GM18870 (cell line): ENCODE data around the gene EYS.

Experiments used
- ATAC-seq: cut with Tn5 transposase; IDR thresholded peaks from one replicate; pipeline ENCODE4 v1.9.1; 2021; ENCODE audit warnings: moderate library complexity; ENCODE audit not compliant: unreplicated experiment

Gene EYS

GRCh38 chr6:64680446-64680845 is 1026.6 kb downstream of the EYS start:
- no peak for ATAC-seq

GRCh38 chr6:64679416-64679815 is 1027.6 kb downstream of the EYS start:
- no peak for ATAC-seq

- ATAC-seq: no peak
These were observed 1034.4 kb downstream of the EYS start for GRCh38 chr6:64672651-64673050.

- ATAC-seq: no peak
These were observed 1034.9 kb downstream of the EYS start for GRCh38 chr6:64672131-64672530.

- ATAC-seq: no peak
These were observed 1041.9 kb downstream of the EYS start for GRCh38 chr6:64665137-64665536.

- no peak for ATAC-seq
These were observed 1042.5 kb downstream of the EYS start for GRCh38 chr6:64664480-64664879.

GRCh38 chr6:64644024-64644423 is 1063.0 kb downstream of the EYS start:
- ATAC-seq: no peak

GRCh38 chr6:64630901-64631300 is 1076.1 kb downstream of the EYS start:
- no peak for ATAC-seq

- no peak for ATAC-seq
These were observed 1084.1 kb downstream of the EYS start for GRCh38 chr6:64622944-64623343.

GRCh38 chr6:64602993-64603392 is 1104.0 kb downstream of the EYS start:
- no peak for ATAC-seq

GRCh38 chr6:64591676-64592036 is 1115.4 kb downstream of the EYS start:
- ATAC-seq: no peak

- no peak for ATAC-seq
These were observed 1115.9 kb downstream of the EYS start for GRCh38 chr6:64590965-64591675.

- ATAC-seq: no peak
These were observed 1117.1 kb downstream of the EYS start for GRCh38 chr6:64589961-64590360.

- no peak for ATAC-seq
These were observed 1126.7 kb downstream of the EYS start for GRCh38 chr6:64580346-64580745.

GRCh38 chr6:64553249-64553786 is 1153.7 kb downstream of the EYS start:
- ATAC-seq: no peak

GRCh38 chr6:64547594-64548268 is 1159.3 kb downstream of the EYS start:
- ATAC-seq: no peak

GRCh38 chr6:64539917-64540316 is 1167.1 kb downstream of the EYS start:
- no peak for ATAC-seq

GRCh38 chr6:64538722-64539121 is 1168.3 kb downstream of the EYS start:
- ATAC-seq: no peak

- no peak for ATAC-seq
These were observed 1179.1 kb downstream of the EYS start for GRCh38 chr6:64527899-64528298.

- ATAC-seq: no peak
These were observed 1184.2 kb downstream of the EYS start for GRCh38 chr6:64522859-64523258.

- peak; percentile 96 for ATAC-seq
These were observed 1187.0 kb downstream of the EYS start for GRCh38 chr6:64520050-64520449.

GRCh38 chr6:64516393-64516792 is 1190.6 kb downstream of the EYS start:
- ATAC-seq: no peak
